H4 (cell line): Measurements from ENCODE around the gene DOCK11. TPM values are rescaled to one million over a fixed set of nuclear protein-coding genes. Genes with fewer than 3 reads are reported as not detected.

Experiments used
- total RNA-seq: library from RNA; depleted of rRNA; stranded (reverse); fragments of >200 nt; shearing (Covaris generic); gene quantifications from 2 replicates; pipeline ENCODE4 v1.2.3, GENCODE V29; 2014; rRNA removed

Gene DOCK11
- total RNA-seq, 1 experiment from 2014 or later = 7.7 TPM

Other genes starting within 250 kb of the DOCK11 start
- 9.2 and 10.2 TPM in 2 replicates for gene WDR44, start 149.7 kb upstream of the DOCK11 start, total RNA-seq
- 80.7 and 82.7 TPM in 2 replicates for gene IL13RA1, start 231.8 kb downstream of the DOCK11 start, total RNA-seq